HG03039 (cell line): ENCODE results near the gene RASGEF1B.

Source experiments
- ATAC-seq: cut with Tn5 transposase; IDR thresholded peaks from one replicate; pipeline ENCODE4 v1.9.1; 2021; ENCODE audit warnings: mild to moderate bottlenecking, moderate library complexity; ENCODE audit not compliant: unreplicated experiment

RASGEF1B gene

GRCh38 chr4:81466841-81467671 is 4.7 kb downstream of the RASGEF1B start:
- no peak for ATAC-seq

GRCh38 chr4:81465406-81466340 is 6.0 kb downstream of the RASGEF1B start:
- no peak for ATAC-seq

- no peak for ATAC-seq
Observed at GRCh38 chr4:81460834-81461233, 10.9 kb downstream of the RASGEF1B start.

- no peak for ATAC-seq
Observed at GRCh38 chr4:81460191-81460701, 11.5 kb downstream of the RASGEF1B start.

GRCh38 chr4:81459228-81459627 is 12.5 kb downstream of the RASGEF1B start:
- no peak for ATAC-seq

- ATAC-seq = no peak
Observed at GRCh38 chr4:81457921-81458520, 13.7 kb downstream of the RASGEF1B start.

- no peak for ATAC-seq
Observed at GRCh38 chr4:81457345-81457744, 14.4 kb downstream of the RASGEF1B start.

- no peak for ATAC-seq
Observed at GRCh38 chr4:81455897-81456296, 15.8 kb downstream of the RASGEF1B start.

- no peak for ATAC-seq
Observed at GRCh38 chr4:81454948-81455347, 16.8 kb downstream of the RASGEF1B start.

- no peak for ATAC-seq
Observed at GRCh38 chr4:81454499-81454898, 17.2 kb downstream of the RASGEF1B start.

- ATAC-seq = no peak
Observed at GRCh38 chr4:81453024-81453423, 18.7 kb downstream of the RASGEF1B start.

- no peak for ATAC-seq
Observed at GRCh38 chr4:81452452-81453006, 19.2 kb downstream of the RASGEF1B start.

GRCh38 chr4:81449015-81449414 is 22.7 kb downstream of the RASGEF1B start:
- no peak for ATAC-seq

GRCh38 chr4:81447566-81448229 is 24.0 kb downstream of the RASGEF1B start:
- ATAC-seq = no peak

- ATAC-seq = no peak
Observed at GRCh38 chr4:81446634-81447033, 25.1 kb downstream of the RASGEF1B start.

GRCh38 chr4:81445196-81445595 is 26.5 kb downstream of the RASGEF1B start:
- no peak for ATAC-seq

GRCh38 chr4:81442484-81443085 is 29.1 kb downstream of the RASGEF1B start:
- ATAC-seq = no peak

GRCh38 chr4:81440949-81441348 is 30.8 kb downstream of the RASGEF1B start:
- ATAC-seq = no peak

- no peak for ATAC-seq
Observed at GRCh38 chr4:81436941-81437574, 34.6 kb downstream of the RASGEF1B start.
